Fibroblast of upper back skin (primary cell): ENCODE results near the gene CHRFAM7A.
"Not testable (repeated sequence)": the region's sequence is repeated elsewhere in the genome, so short reads cannot be mapped to it uniquely, and the experiment has no call there.

Experiments used
- DNase-seq: peaks from one replicate; pipeline ENCODE4 v3.0.0-alpha.2; 2013

Gene CHRFAM7A

DNA sequence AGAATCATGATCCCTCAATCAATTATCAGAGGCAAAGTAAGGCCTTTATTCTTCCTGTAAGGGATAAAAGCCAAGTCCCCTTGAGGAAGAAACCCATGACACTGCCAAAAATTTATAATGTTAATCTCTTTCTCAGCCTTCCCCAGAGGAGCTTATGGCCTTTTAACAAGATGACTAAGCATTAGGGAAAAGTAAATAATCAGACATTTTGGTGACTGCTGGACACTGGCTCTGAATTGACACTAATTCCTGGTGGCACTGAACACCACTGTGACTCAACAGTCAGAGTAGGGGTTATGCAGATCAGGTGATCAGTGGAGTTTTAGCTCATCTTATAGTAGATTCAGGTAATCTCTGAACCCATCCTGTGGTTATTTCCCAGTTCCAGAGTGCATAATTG, 82.8 kb downstream of the CHRFAM7A start:
- DNase-seq, result not testable (repeated sequence)
